ENCODE measurements around the gene MUC22.
A peak's percentile ranks its signal among the peaks of the same experiment; 100 is the strongest.

MUC22 gene

DNA sequence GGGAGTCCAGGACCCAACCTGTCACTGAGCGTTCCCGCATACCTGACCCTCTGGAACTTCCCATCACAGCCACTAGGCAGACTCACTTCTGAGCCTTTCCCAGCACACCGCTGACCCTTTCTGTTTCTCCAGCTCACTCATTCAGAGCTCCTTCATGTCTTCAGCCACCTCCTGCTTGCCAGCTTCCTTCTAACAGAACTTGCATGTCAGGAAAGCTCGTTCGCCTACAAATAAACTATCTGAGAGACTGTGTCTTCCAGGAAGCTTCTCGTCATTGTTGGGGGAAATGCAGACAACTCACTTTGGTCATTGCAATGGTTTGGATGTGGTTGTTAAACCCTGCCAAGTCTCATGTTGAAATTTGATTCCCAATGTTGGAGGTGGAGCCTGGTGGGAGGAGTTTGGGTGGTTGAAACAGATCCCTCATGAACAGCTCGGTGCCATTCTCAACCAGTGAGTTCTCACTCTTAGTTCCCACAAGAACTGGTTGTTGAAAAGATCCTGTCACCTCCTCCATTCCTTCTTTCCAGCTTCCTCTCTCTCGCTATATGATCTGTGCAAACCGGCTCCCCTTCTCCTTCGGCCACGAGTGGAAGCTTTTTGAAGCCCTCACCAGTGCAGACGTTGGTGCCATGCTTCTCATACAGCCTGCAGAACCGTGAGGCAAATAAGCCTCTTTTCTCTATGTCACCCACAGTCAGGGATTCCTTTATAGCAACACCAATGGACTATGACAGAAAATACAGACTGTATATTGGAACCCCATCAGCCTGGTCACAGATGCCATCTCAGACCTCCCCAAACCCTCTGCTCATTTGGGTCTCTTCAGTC, 28.1 kb upstream of the MUC22 start:
- TF ChIP-seq, protein P1, sequence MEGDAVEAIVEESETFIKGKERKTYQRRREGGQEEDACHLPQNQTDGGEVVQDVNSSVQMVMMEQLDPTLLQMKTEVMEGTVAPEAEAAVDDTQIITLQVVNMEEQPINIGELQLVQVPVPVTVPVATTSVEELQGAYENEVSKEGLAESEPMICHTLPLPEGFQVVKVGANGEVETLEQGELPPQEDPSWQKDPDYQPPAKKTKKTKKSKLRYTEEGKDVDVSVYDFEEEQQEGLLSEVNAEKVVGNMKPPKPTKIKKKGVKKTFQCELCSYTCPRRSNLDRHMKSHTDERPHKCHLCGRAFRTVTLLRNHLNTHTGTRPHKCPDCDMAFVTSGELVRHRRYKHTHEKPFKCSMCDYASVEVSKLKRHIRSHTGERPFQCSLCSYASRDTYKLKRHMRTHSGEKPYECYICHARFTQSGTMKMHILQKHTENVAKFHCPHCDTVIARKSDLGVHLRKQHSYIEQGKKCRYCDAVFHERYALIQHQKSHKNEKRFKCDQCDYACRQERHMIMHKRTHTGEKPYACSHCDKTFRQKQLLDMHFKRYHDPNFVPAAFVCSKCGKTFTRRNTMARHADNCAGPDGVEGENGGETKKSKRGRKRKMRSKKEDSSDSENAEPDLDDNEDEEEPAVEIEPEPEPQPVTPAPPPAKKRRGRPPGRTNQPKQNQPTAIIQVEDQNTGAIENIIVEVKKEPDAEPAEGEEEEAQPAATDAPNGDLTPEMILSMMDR (IDR thresholded peaks at IDR 0.05; ENCODE audit: low read depth, low read length, missing control alignments), result peak; percentile 9
- no peak for DNase-seq (ENCODE audit: low read depth)
- no peak overlapping the region for H3K4me3 ChIP-seq (ENCODE audit: low read depth, low read length)

DNA sequence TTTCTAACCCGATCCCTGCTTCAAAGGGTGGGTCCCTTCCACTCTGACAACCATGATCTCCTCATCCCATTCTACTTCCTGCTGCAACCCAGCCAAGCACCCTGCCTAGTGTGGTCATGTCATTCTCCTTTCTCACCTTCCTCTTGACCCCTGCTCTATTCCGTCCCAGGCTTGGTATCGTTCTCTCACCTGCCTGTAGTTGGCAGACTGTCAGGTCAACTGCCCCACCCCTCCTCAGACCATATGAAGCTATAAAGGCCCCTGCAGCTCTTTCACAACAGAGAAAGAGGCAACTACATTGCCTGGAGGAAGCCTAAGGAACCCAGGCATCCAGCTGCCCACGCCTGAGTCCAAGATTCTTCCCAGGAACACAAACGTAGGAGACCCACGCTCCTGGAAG, 26.8 kb upstream of the MUC22 start, which contains the start of gene MUC21:
Gene MUC21 (plus strand): TSS at position 280 of the 400 bp plus-strand sequence. CDS start 241 bp downstream, outside the sequence.
- no peak for DNase-seq (ENCODE audit: low read depth)
- no peak within 1 kb of the TSS for H3K4me3 ChIP-seq (ENCODE audit: low read depth, low read length)
- TF ChIP-seq, protein P1 (IDR thresholded peaks at IDR 0.05; ENCODE audit: low read depth, low read length, missing control alignments), result no peak

DNA sequence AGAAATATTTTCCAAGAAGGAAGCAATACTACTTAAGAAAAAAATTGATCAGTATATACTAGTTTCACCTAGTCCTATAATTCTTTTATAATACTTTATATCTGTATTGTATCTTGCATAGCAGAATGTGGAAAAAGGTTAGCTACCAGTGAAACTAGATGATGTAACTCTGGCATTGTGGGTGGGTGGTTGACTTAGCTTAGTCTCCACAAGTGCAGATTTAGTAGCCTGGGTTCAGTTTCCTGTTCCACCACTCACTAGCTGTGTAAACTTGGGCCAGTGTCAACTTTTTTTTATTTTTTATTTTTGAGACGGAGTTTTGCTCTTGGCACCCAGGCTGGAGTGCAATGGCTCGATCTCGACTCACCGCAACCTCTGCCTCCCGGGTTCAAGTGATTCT, 24.8 kb upstream of the MUC22 start:
- TF ChIP-seq, protein P1 (IDR thresholded peaks at IDR 0.05; ENCODE audit: low read depth, low read length, missing control alignments), result no peak
- DNase-seq (ENCODE audit: low read depth), result no peak
- no peak overlapping the region for H3K4me3 ChIP-seq (ENCODE audit: low read depth, low read length)

DNA sequence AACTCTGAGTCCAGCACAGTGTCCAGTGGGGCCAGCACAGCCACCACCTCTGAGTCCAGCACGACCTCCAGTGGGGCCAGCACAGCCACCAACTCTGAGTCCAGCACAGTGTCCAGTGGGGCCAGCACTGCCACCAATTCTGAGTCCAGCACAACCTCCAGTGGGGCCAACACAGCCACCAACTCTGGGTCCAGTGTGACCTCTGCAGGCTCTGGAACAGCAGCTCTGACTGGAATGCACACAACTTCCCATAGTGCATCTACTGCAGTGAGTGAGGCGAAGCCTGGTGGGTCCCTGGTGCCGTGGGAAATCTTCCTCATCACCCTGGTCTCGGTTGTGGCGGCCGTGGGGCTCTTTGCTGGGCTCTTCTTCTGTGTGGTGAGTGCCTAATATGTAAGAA, 23.0 kb upstream of the MUC22 start:
- TF ChIP-seq, protein P1 (IDR thresholded peaks at IDR 0.05; ENCODE audit: low read depth, low read length, missing control alignments), result no peak
- DNase-seq (ENCODE audit: low read depth), result no peak
- no peak overlapping the region for H3K4me3 ChIP-seq (ENCODE audit: low read depth, low read length)

DNA sequence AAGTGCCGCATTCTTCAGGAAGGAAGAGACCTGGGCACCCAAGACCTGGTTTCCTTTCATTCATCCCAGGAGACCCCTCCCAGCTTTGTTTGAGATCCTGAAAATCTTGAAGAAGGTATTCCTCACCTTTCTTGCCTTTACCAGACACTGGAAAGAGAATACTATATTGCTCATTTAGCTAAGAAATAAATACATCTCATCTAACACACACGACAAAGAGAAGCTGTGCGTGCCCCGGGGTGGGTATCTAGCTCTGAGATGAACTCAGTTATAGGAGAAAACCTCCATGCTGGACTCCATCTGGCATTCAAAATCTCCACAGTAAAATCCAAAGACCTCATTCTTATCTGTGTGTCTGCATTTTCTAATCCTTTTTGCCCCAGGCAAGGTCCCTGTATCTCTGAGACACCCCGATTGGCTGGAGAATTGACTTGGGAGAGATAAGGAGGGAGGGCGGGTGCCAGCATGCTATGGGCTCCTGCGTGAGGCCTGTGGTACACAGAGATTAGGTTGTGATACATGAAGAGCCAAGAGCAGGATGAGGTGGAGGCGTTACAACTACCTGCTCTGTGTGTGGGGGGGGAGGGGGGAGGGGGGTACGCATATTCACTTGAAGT, 22.0 kb upstream of the MUC22 start:
- no peak for DNase-seq (ENCODE audit: low read depth)
- TF ChIP-seq, protein P1 (IDR thresholded peaks at IDR 0.05; ENCODE audit: low read depth, low read length, missing control alignments), result no peak
- no peak overlapping the region for H3K4me3 ChIP-seq (ENCODE audit: low read depth, low read length)

DNA sequence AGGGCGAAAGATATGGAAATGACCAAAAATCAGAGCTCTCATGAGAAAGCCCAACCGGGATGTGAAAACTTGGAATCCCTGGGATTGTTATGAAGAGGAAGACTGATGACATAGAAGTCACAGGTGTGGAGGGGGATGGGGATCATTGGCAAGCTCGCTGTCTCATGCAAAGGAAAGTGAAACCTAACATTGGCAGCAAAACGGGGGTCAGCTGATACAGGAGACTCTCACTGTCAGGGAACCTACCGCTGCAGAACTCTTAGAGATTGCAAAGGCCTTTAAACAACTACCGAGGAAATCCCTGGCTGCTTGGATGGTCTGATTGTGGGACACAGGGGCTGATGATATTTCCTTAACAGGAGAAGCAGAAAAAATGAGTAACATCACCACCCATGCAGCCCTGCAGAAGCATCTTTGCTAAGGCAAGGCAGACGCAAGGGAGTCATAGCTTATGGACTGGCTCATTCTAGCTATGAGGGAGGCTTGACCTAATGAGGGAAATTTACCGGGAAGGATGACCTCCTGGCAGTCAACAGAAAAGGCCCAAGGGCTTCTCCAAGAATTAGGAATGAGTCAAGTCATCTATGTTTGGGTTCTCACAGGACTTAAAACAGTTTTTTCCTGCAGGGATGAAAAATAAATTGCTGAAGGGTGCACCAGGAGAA, 19.7 kb upstream of the MUC22 start:
- no peak for DNase-seq (ENCODE audit: low read depth)
- TF ChIP-seq, protein P1 (IDR thresholded peaks at IDR 0.05; ENCODE audit: low read depth, low read length, missing control alignments), result no peak
- H3K4me3 ChIP-seq (ENCODE audit: low read depth, low read length), result no peak overlapping the region

Measured in GM12864 (cell line).